ENCODE data around the gene KCNA4.

KCNA4 gene

GRCh38 chr11:30041171-30041570 lies 24.3 kb upstream of the KCNA4 start:
- TF ChIP-seq ZBTB7A (IDR thresholded peaks at IDR 0.05; ENCODE audit: low read depth) (no peak), TEAD4 (IDR thresholded peaks at IDR 0.05) (no peak), EP300 (IDR thresholded peaks at IDR 0.05; ENCODE audit: borderline replicate concordance) (no peak), FOXM1 (IDR thresholded peaks at IDR 0.05; ENCODE audit: borderline replicate concordance, low read depth) (no peak), EGR1 (IDR thresholded peaks at IDR 0.05) (no peak), YY1 (IDR thresholded peaks at IDR 0.05; ENCODE audit: low read depth) (no peak), CEBPB (IDR thresholded peaks at IDR 0.05) (no peak), TAF1 (IDR thresholded peaks at IDR 0.05; ENCODE audit: low read depth) (no peak), CREB1 (IDR thresholded peaks at IDR 0.05; ENCODE audit: low read depth) (no peak), NFIC (IDR thresholded peaks at IDR 0.05) (no peak), USF1 (IDR thresholded peaks at IDR 0.05) (no peak), MAX (IDR thresholded peaks at IDR 0.05) (no peak), TCF12 (IDR thresholded peaks at IDR 0.05; ENCODE audit: low read depth) (no peak), RAD21 (IDR thresholded peaks at IDR 0.05; ENCODE audit: low read depth) (no peak), REST (IDR thresholded peaks at IDR 0.05; ENCODE audit: low read depth) (no peak)

GRCh38 chr11:30025396-30026139 lies 8.7 kb upstream of the KCNA4 start:
- no peak for TF ChIP-seq TEAD4 (IDR thresholded peaks at IDR 0.05)
- TF ChIP-seq TAF1 (IDR thresholded peaks at IDR 0.05; ENCODE audit: low read depth): no peak
- TF ChIP-seq FOXM1 (IDR thresholded peaks at IDR 0.05; ENCODE audit: borderline replicate concordance, low read depth): no peak
- no peak for TF ChIP-seq TCF12 (IDR thresholded peaks at IDR 0.05; ENCODE audit: low read depth)
- TF ChIP-seq YY1 (IDR thresholded peaks at IDR 0.05; ENCODE audit: low read depth): no peak
- TF ChIP-seq RAD21 (IDR thresholded peaks at IDR 0.05; ENCODE audit: low read depth): no peak
- TF ChIP-seq NFIC (IDR thresholded peaks at IDR 0.05): no peak
- TF ChIP-seq REST (IDR thresholded peaks at IDR 0.05; ENCODE audit: low read depth): no peak
- no peak for TF ChIP-seq CEBPB (IDR thresholded peaks at IDR 0.05)
- no peak for TF ChIP-seq EGR1 (IDR thresholded peaks at IDR 0.05)
- no peak for TF ChIP-seq ZBTB7A (IDR thresholded peaks at IDR 0.05; ENCODE audit: low read depth)
- TF ChIP-seq MAX (IDR thresholded peaks at IDR 0.05): no peak
- TF ChIP-seq EP300 (IDR thresholded peaks at IDR 0.05; ENCODE audit: borderline replicate concordance): no peak

- TF ChIP-seq REST (IDR thresholded peaks at IDR 0.05; ENCODE audit: low read depth) (no peak), FOXM1 (IDR thresholded peaks at IDR 0.05; ENCODE audit: borderline replicate concordance, low read depth) (no peak), YY1 (IDR thresholded peaks at IDR 0.05; ENCODE audit: low read depth) (no peak), CEBPB (IDR thresholded peaks at IDR 0.05) (no peak)
Measured at GRCh38 chr11:30023074-30023473, 6.2 kb upstream of the KCNA4 start.

GRCh38 chr11:30019481-30019880 lies 2.7 kb upstream of the KCNA4 start:
- no peak for TF ChIP-seq TAF1 (IDR thresholded peaks at IDR 0.05; ENCODE audit: low read depth)
- TF ChIP-seq NFIC (IDR thresholded peaks at IDR 0.05): no peak
- TF ChIP-seq EGR1 (IDR thresholded peaks at IDR 0.05): no peak
- no peak for TF ChIP-seq CREB1 (IDR thresholded peaks at IDR 0.05; ENCODE audit: low read depth)
- TF ChIP-seq FOXM1 (IDR thresholded peaks at IDR 0.05; ENCODE audit: borderline replicate concordance, low read depth): no peak
- TF ChIP-seq ZBTB7A (IDR thresholded peaks at IDR 0.05; ENCODE audit: low read depth): no peak
- no peak for TF ChIP-seq EP300 (IDR thresholded peaks at IDR 0.05; ENCODE audit: borderline replicate concordance)
- TF ChIP-seq RAD21 (IDR thresholded peaks at IDR 0.05; ENCODE audit: low read depth): no peak
- no peak for TF ChIP-seq REST (IDR thresholded peaks at IDR 0.05; ENCODE audit: low read depth)
- TF ChIP-seq CEBPB (IDR thresholded peaks at IDR 0.05): no peak
- TF ChIP-seq MAX (IDR thresholded peaks at IDR 0.05): no peak
- TF ChIP-seq USF1 (IDR thresholded peaks at IDR 0.05): no peak
- no peak for TF ChIP-seq YY1 (IDR thresholded peaks at IDR 0.05; ENCODE audit: low read depth)
- no peak for TF ChIP-seq TEAD4 (IDR thresholded peaks at IDR 0.05)
- TF ChIP-seq TCF12 (IDR thresholded peaks at IDR 0.05; ENCODE audit: low read depth): no peak

Data from Ishikawa (cell line).